Upper lobe of left lung (tissue), 6 donors: Measurements from ENCODE around the gene FGR. TPM values are rescaled to one million over a fixed set of nuclear protein-coding genes. Genes with fewer than 3 reads are reported as not detected.

Source experiments
- ATAC-seq, 2 donors: fragments of 200-7000 bp; cut with Tn5 transposase; one replicate each; pipeline ENCODE4 v1.9.1; 2022; ENCODE audit warnings: mild to moderate bottlenecking in 2 of 2, moderate library complexity in 2 of 2; ENCODE audit not compliant: low FRiP score in 2 of 2
- DNase-seq, 2 donors: peaks; one replicate each; pipeline ENCODE4 v3.0.0-alpha.2; 2019 to 2020
- H3K27ac ChIP-seq, 4 donors: fragments of 200-600 bp; sonication (generic); one replicate each; pipeline ENCODE4 v1.5.1; 2016 to 2019
- H3K27me3 ChIP-seq, 4 donors: fragments of 200-600 bp; sonication (generic); one replicate each; pipeline ENCODE4 v1.5.1; 2017 to 2019
- H3K36me3 ChIP-seq, 4 donors: fragments of 200-600 bp; sonication (generic); one replicate each; pipeline ENCODE4 v1.5.1; 2016 to 2019
- H3K4me1 ChIP-seq, 4 donors: fragments of 200-600 bp; sonication (generic); one replicate each; pipeline ENCODE4 v1.5.1; 2018 to 2019
- H3K4me3 ChIP-seq, 4 donors: fragments of 200-600 bp; sonication (generic); one replicate each; pipeline ENCODE4 v1.5.1; 2017 to 2019; ENCODE audit warnings: mild to moderate bottlenecking in 2 of 4, moderate library complexity in 1 of 4
- H3K9me3 ChIP-seq, 4 donors: fragments of 200-600 bp; sonication (generic); one replicate each; pipeline ENCODE4 v1.5.1; 2018 to 2019
- EP300 ChIP-seq, 4 donors: sonication (generic); formaldehyde crosslinking; IDR thresholded peaks; one replicate each; pipeline ENCODE4 v1.5.1; 2017; ENCODE audit warnings: antibody characterized with exemption in 4 of 4, control low read depth in 2 of 4
- POLR2A ChIP-seq, 4 donors: fragments of 450-650 bp; IDR thresholded peaks; one replicate each; pipeline ENCODE4 v1.5.1; 2016 to 2017; ENCODE audit warnings: antibody characterized with exemption in 4 of 4, mild to moderate bottlenecking in 2 of 4
- POLR2AphosphoS5 ChIP-seq, 2 donors: sonication (generic); formaldehyde crosslinking; IDR thresholded peaks; one replicate each; pipeline ENCODE4 v1.5.1; 2017; ENCODE audit warnings: antibody characterized with exemption in 2 of 2
- WGBS, 2 donors: methylation state at CpG; one replicate each; pipeline ENCODE4 v1.1.5; 2017 to 2018; 5-methylcytosine and 5-hydroxymethylcytosine counted together
- total RNA-seq, 6 donors: library from RNA; depleted of rRNA in 4 of 6; stranded (reverse); fragments of >200 nt in 4 of 6; gene quantifications; one replicate each; pipeline versions ENCODE4 v1.1.0 to v1.2.1, GENCODE V29; 2016 to 2021
- TF ChIP-seq, protein P1 (sequence below), 6 experiments: fragments of 450-650 bp in 4 of 6; fragments of 200-600 bp in 2 of 6; sonication (generic) in 2 of 6; IDR thresholded peaks; one replicate each; pipeline ENCODE4 v1.5.1; 2016 to 2019; ENCODE audit warnings: antibody characterized with exemption in 6 of 6
- donor health status: DM: no; HTN: no; CAD: no; lungs with moderate emphysema.
- donor health status: DM: no; HTN: yes; CAD: no; lungs with severe emphysema.

The FGR gene
- total RNA-seq, 6 donors from 2014 or later = 59.8 to 234 (median 150) TPM

GRCh38 chr1:27588256-27589232 is 46.4 kb downstream of the FGR start:
- no peaks in the 10 kb centered on the region for H3K27me3 ChIP-seq
- peak in 1 of 2 donors; percentile 66 for DNase-seq
- H3K36me3 ChIP-seq = peaks cover 0 to under 1% (median 0%) of the 10 kb centered on the region in 4 donors
- no peaks in the 10 kb centered on the region for H3K9me3 ChIP-seq
- H3K27ac ChIP-seq = peak overlapping the region in 3 of 4 donors; percentile 53 to 78 (median 56)
- TF ChIP-seq EP300 (IDR thresholded peaks at IDR 0.05) (no peak), POLR2A (IDR thresholded peaks at IDR 0.05) (no peak), POLR2AphosphoS5 (IDR thresholded peaks at IDR 0.05) (no peak)
- TF ChIP-seq, protein P1, sequence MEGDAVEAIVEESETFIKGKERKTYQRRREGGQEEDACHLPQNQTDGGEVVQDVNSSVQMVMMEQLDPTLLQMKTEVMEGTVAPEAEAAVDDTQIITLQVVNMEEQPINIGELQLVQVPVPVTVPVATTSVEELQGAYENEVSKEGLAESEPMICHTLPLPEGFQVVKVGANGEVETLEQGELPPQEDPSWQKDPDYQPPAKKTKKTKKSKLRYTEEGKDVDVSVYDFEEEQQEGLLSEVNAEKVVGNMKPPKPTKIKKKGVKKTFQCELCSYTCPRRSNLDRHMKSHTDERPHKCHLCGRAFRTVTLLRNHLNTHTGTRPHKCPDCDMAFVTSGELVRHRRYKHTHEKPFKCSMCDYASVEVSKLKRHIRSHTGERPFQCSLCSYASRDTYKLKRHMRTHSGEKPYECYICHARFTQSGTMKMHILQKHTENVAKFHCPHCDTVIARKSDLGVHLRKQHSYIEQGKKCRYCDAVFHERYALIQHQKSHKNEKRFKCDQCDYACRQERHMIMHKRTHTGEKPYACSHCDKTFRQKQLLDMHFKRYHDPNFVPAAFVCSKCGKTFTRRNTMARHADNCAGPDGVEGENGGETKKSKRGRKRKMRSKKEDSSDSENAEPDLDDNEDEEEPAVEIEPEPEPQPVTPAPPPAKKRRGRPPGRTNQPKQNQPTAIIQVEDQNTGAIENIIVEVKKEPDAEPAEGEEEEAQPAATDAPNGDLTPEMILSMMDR (IDR thresholded peaks at IDR 0.05) = no peak
- H3K4me1 ChIP-seq = peaks cover 35 to 50% (median 45%) of the 10 kb centered on the region in 4 donors
- WGBS, 2 donors = 41 to 60% methylated on average over 8 to 12 of the region's 12 CpGs
- no peak overlapping the region for H3K4me3 ChIP-seq
- no peak for ATAC-seq

GRCh38 chr1:27585684-27586083 is 49.3 kb downstream of the FGR start:
- Histone ChIP-seq H3K4me3 (no peak overlapping the region), H3K36me3 (no peaks in the 10 kb centered on the region), H3K27me3 (no peaks in the 10 kb centered on the region), H3K27ac (no peak overlapping the region), H3K4me1 (peaks cover 17 to 23% (median 22%) of the 10 kb centered on the region in 4 donors), H3K9me3 (no peaks in the 10 kb centered on the region)
- DNase-seq (no peak), ATAC-seq (no peak)
- 45 to 68% methylated on average over 3 of the region's 3 CpGs for WGBS, 2 donors
- TF ChIP-seq POLR2AphosphoS5 (IDR thresholded peaks at IDR 0.05) (no peak), POLR2A (IDR thresholded peaks at IDR 0.05) (no peak), EP300 (IDR thresholded peaks at IDR 0.05) (no peak)
- TF ChIP-seq, protein P1 (IDR thresholded peaks at IDR 0.05) = no peak

DNA sequence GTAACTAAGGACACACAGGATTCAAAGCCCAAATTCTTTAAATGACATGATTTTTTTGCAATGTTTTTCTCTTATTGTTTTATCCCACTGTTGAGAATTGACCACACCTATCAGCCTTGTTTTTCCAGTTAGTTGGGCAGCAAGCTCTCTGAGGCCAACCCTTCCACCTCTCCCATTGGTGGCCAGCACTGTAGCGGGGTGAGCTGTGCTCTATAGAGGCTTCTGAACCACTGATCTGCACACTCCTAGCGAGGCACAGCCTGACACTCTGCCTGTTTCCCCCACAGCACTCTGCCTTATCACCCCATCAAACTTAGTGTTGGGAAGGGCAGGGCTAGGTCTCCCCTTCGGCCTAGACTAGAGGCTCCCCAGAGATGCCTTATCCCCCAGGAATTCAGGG is 50.5 kb downstream of the FGR start:
- Histone ChIP-seq H3K36me3 (no peaks in the 10 kb centered on the region), H3K4me1 (peaks cover 5 to 12% (median 10%) of the 10 kb centered on the region in 4 donors), H3K27ac (no peak overlapping the region), H3K27me3 (no peaks in the 10 kb centered on the region), H3K9me3 (no peaks in the 10 kb centered on the region), H3K4me3 (no peak overlapping the region)
- 94 to 97% methylated on average over 3 of the region's 3 CpGs for WGBS, 2 donors
- ATAC-seq = no peak
- TF ChIP-seq POLR2A (IDR thresholded peaks at IDR 0.05) (no peak), POLR2AphosphoS5 (IDR thresholded peaks at IDR 0.05) (no peak), EP300 (IDR thresholded peaks at IDR 0.05) (no peak)
- TF ChIP-seq, protein P1 (IDR thresholded peaks at IDR 0.05) = no peak
- no peak for DNase-seq

DNA sequence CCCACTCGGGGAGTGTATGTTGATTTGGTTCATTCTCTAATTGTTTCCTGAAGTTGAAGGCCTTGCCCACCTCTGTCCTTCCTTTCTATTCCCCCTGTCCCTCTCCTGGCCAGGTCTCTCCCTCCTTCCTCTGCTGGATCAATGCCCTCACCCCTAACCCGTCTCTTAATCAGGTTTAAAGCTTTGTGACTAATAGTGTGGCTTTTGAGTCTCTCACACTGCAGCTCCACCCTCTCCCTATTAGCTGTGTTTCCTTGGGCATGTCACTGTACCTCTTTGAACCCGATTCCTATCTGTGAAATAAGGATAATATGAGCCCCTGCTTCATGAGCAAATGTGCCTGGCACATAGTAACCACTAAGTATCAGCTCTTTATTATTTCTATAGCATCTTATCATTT is 51.5 kb downstream of the FGR start:
- no peaks in the 10 kb centered on the region for H3K27me3 ChIP-seq
- no peak overlapping the region for H3K4me3 ChIP-seq
- no peaks in the 10 kb centered on the region for H3K36me3 ChIP-seq
- H3K9me3 ChIP-seq = no peaks in the 10 kb centered on the region
- peaks cover 0 to 5% (median under 1%) of the 10 kb centered on the region in 4 donors for H3K4me1 ChIP-seq
- WGBS, 2 donors = 66 to 68% methylated on average over 3 of the region's 3 CpGs
- DNase-seq (no peak), ATAC-seq (no peak)
- no peak overlapping the region for H3K27ac ChIP-seq
- TF ChIP-seq POLR2AphosphoS5 (IDR thresholded peaks at IDR 0.05) (no peak), POLR2A (IDR thresholded peaks at IDR 0.05) (no peak), EP300 (IDR thresholded peaks at IDR 0.05) (no peak)
- TF ChIP-seq, protein P1 (IDR thresholded peaks at IDR 0.05) = no peak
